Activated naive CD8-positive, alpha-beta T cell treated with anti-CD3 and anti-CD28 coated beads, Interleukin-2, amount 50 U/mL, for 16 hours (primary cell): ENCODE results near the gene CRACR2B.
A peak's percentile ranks its signal among the peaks of the same experiment; 100 is the strongest.

ENCODE experiments used
- DNase-seq: peaks from one replicate; pipeline ENCODE4 v3.0.0-alpha.2; 2020; ENCODE audit warnings: low read depth, low spot score

CRACR2B gene

GRCh38 chr11:826227-826621, 1.5 kb upstream of the CRACR2B start:
- DNase-seq: no peak

- DNase-seq: no peak
Observed at GRCh38 chr11:826836-827145, 928 bp upstream of the CRACR2B start.

- no peak for DNase-seq
Observed at GRCh38 chr11:827146-827896, 398 bp upstream of the CRACR2B start.

- DNase-seq: no peak
Observed at GRCh38 chr11:828506-829175, 922 bp downstream of the CRACR2B start.

GRCh38 chr11:829176-829846, 1.6 kb downstream of the CRACR2B start:
- no peak for DNase-seq

- DNase-seq: no peak
Observed at GRCh38 chr11:829847-830294, 2.2 kb downstream of the CRACR2B start.

GRCh38 chr11:830295-831117, 2.8 kb downstream of the CRACR2B start:
- DNase-seq: peak; percentile 46

GRCh38 chr11:831118-831864, 3.6 kb downstream of the CRACR2B start:
- no peak for DNase-seq

GRCh38 chr11:831961-832528, 4.3 kb downstream of the CRACR2B start:
- DNase-seq: no peak

GRCh38 chr11:832529-833113, 4.9 kb downstream of the CRACR2B start, which contains the start of gene CD151:
TSS of gene CD151 (plus strand) at chr11:832952. CDS start at chr11:836070, 3,118 bp downstream.
- no peak for DNase-seq

- DNase-seq: no peak
Observed at GRCh38 chr11:833114-833791, 5.5 kb downstream of the CRACR2B start.

- no peak for DNase-seq
Observed at GRCh38 chr11:833849-834311, 6.2 kb downstream of the CRACR2B start.

- DNase-seq: no peak
Observed at GRCh38 chr11:834371-835316, 6.9 kb downstream of the CRACR2B start.

- DNase-seq: no peak
Observed at GRCh38 chr11:836274-836673, 8.6 kb downstream of the CRACR2B start.

GRCh38 chr11:836700-837099, 9.0 kb downstream of the CRACR2B start:
- DNase-seq: no peak

GRCh38 chr11:837189-837989, 9.7 kb downstream of the CRACR2B start:
- no peak for DNase-seq

GRCh38 chr11:837990-838307, 10.2 kb downstream of the CRACR2B start:
- DNase-seq: no peak
